ENCODE data around the gene AHDC1. TPM values are rescaled to one million over a fixed set of nuclear protein-coding genes. Genes with fewer than 3 reads are reported as not detected.
A peak's percentile ranks its signal among the peaks of the same experiment; 100 is the strongest.

The AHDC1 gene
- total and polyA plus RNA-seq, 9 of the 15 experiments (the other 6 are each of a cell fraction or from before 2014, with no cell fraction given), result 0.21 to 36.4 (median 4.7) TPM

DNA sequence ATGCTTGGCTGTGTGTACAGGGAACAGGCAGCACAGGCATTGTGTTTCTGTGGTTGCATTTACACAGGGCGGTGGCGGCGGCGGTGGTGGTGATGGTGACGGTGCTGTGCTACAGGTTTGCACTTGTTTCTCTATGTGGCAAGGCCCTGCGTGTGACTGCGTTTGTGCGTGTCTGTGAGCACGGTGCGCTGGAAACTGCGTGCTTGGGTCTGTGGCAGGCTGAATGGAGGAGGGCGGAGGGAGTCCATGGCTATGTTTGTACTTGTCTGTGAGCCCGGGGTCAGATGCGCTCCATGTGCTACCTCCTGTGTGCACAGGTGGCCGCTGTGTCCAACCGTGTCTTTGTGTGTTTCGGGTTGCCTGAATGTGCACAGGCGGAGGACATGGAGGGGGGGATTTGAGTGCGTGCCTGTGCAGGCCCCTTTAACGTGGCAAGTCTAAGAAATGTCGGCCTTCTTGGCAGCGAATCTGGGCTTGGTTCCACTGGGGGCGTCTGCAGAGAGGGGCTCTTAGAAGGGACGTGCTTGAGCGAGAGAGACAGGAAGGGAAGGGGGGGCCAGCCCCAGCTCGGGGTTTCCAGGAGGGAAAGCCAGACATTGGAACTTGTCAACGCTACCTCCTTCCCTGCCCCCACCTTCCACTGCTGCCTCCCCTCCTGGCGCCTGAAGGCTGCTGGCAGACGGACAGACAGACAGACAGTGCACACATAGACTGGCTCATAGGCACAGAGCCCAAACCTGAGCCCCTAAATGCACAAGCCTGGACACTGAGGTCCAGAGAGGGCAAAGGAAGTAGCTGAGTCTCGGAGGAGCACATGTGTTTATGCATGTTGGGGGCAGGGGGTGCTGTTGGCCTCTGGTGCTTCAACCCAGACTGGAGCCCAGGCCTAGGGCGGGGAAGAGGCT, 81.3 kb downstream of the AHDC1 start (continued):
- TF ChIP-seq RBM34 (IDR thresholded peaks at IDR 0.05; ENCODE audit: borderline replicate concordance, insufficient read depth, low read length) (no peak), CEBPG (CRISPR knock-in tag; IDR thresholded peaks at IDR 0.05) (no peak), CEBPG (tag; conservative IDR thresholded peaks at IDR 0.05 in 1 of 2, IDR thresholded peaks at IDR 0.05 in 1 of 2) (no peak), C11orf30 (IDR thresholded peaks at IDR 0.05; ENCODE audit: low read depth) (no peak), ZNF408 (CRISPR knock-in tag; IDR thresholded peaks at IDR 0.05; ENCODE audit: low read depth) (no peak), TFAP4 (CRISPR knock-in tag; IDR thresholded peaks at IDR 0.05; ENCODE audit: borderline replicate concordance) (peak; percentile 49; the same call in 1 of the 2 replicates), ZNF561 (CRISPR knock-in tag; conservative IDR thresholded peaks at IDR 0.05) (no peak), ZNF140 (CRISPR knock-in tag; IDR thresholded peaks at IDR 0.05) (no peak), CHD2 (IDR thresholded peaks at IDR 0.05; ENCODE audit: low read depth, low read length) (no peak; the same call in 1 of the 2 replicates)

Measured in K562 (cell line).